ENCODE data around the gene OR6J1.
"Not testable (repeated sequence)": the region's sequence is repeated elsewhere in the genome, so short reads cannot be mapped to it uniquely, and the experiment has no call there.

Gene OR6J1

GRCh38 chr14:22644305-22644635 lies at the start of gene OR6J1:
OR6J1 (minus strand) TSS chr14:22644352; CDS start chr14:22634811, 9,541 bp downstream.
- TF ChIP-seq CTCF (IDR thresholded peaks at IDR 0.05; ENCODE audit: low read depth, low read length): no peak
- no peak for DNase-seq (ENCODE audit: extremely low read depth, low read depth)

GRCh38 chr14:22692194-22692593 lies 48.0 kb upstream of the OR6J1 start:
- no peak for DNase-seq (ENCODE audit: extremely low read depth, low read depth)
- TF ChIP-seq CTCF (IDR thresholded peaks at IDR 0.05; ENCODE audit: low read depth, low read length): no peak

- TF ChIP-seq CTCF (IDR thresholded peaks at IDR 0.05; ENCODE audit: low read depth, low read length): no peak
- no peak for DNase-seq (ENCODE audit: extremely low read depth, low read depth)
Observed at GRCh38 chr14:22691171-22691570, 47.0 kb upstream of the OR6J1 start.

GRCh38 chr14:22689199-22689598 lies 45.0 kb upstream of the OR6J1 start:
- no peak for DNase-seq (ENCODE audit: extremely low read depth, low read depth)

GRCh38 chr14:22687969-22688368 lies 43.8 kb upstream of the OR6J1 start:
- not testable (repeated sequence) for DNase-seq (ENCODE audit: extremely low read depth, low read depth)

More at GRCh38 chr14:22689199-22689598, 45.0 kb upstream of the OR6J1 start:
- TF ChIP-seq CTCF (IDR thresholded peaks at IDR 0.05; ENCODE audit: low read depth, low read length): no peak

- not testable (repeated sequence) for DNase-seq (ENCODE audit: extremely low read depth, low read depth)
Observed at GRCh38 chr14:22686176-22686611, 42.0 kb upstream of the OR6J1 start.

GRCh38 chr14:22685467-22685866 lies 41.3 kb upstream of the OR6J1 start:
- DNase-seq (ENCODE audit: extremely low read depth, low read depth): no peak
- no peak for TF ChIP-seq CTCF (IDR thresholded peaks at IDR 0.05; ENCODE audit: low read depth, low read length)

- not testable (repeated sequence) for DNase-seq (ENCODE audit: extremely low read depth, low read depth)
Observed at GRCh38 chr14:22683428-22683827, 39.3 kb upstream of the OR6J1 start.

GRCh38 chr14:22678221-22678620 lies 34.1 kb upstream of the OR6J1 start:
- TF ChIP-seq CTCF (IDR thresholded peaks at IDR 0.05; ENCODE audit: low read depth, low read length): no peak
- DNase-seq (ENCODE audit: extremely low read depth, low read depth): no peak

GRCh38 chr14:22677551-22677950 lies 33.4 kb upstream of the OR6J1 start:
- not testable (repeated sequence) for DNase-seq (ENCODE audit: extremely low read depth, low read depth)
